ENCODE results near the gene CCZ1B. TPM values are rescaled to one million over a fixed set of nuclear protein-coding genes. Genes with fewer than 3 reads are reported as not detected.
A peak's percentile ranks its signal among the peaks of the same experiment; 100 is the strongest.
"Not testable (repeated sequence)": the region's sequence is repeated elsewhere in the genome, so short reads cannot be mapped to it uniquely, and the experiment has no call there.

Gene CCZ1B
- polyA plus RNA-seq, 3 donors = 20.4 to 37.7 (median 21.9) TPM

- not testable (repeated sequence) for H3K36me3 Mint-ChIP-seq; H3K9ac ChIP-seq (ENCODE audit: insufficient read depth, low read length, poor library complexity, severe bottlenecking); H3K9me3 Mint-ChIP-seq; H3K79me2 ChIP-seq (ENCODE audit: insufficient read depth, low read length); H4K20me1 ChIP-seq (ENCODE audit: insufficient read depth, low read length); H2AFZ ChIP-seq (ENCODE audit: insufficient read depth, low read depth, low read length, poor library complexity, severe bottlenecking); H3K4me3 Mint-ChIP-seq; H3K4me2 ChIP-seq (replicated peaks; ENCODE audit: extremely low read depth, low read length, poor library complexity, severe bottlenecking); H3K4me3 ChIP-seq (replicated peaks in 1 of 3; ENCODE audit: low read depth in 2 of 3, low read length in 3 of 3); H3K27ac Mint-ChIP-seq; H3K27ac ChIP-seq (ENCODE audit: low read depth in 1 of 2, low read length in 2 of 2); H3K4me1 Mint-ChIP-seq; H3K9me3 ChIP-seq (replicated peaks in 1 of 2; ENCODE audit: control insufficient read depth in 1 of 2, insufficient read depth in 1 of 2, low read length in 2 of 2); H3K4me1 ChIP-seq (ENCODE audit: control insufficient read depth in 1 of 2, insufficient read depth in 2 of 2, low read length in 2 of 2); H3K36me3 ChIP-seq (replicated peaks in 1 of 2; ENCODE audit: control insufficient read depth in 1 of 2, insufficient read depth in 2 of 2, low read length in 2 of 2)
- peak; percentile 22 to 47 (median 32) for DNase-seq
- intact Hi-C loops (cut with micrococcal nuclease) = loop anchor here in 1 of 2 donors (5.0 kb wide), 1 partner anchor 536 kb away; no protein-coding TSS in a partner anchor
- peaks cover 14 to 41% (median 24%) of the 10 kb centered on the region in 3 donors for H3K27me3 Mint-ChIP-seq (ENCODE audit: low read depth in 3 of 3)
- H3K27me3 ChIP-seq (ENCODE audit: control insufficient read depth in 2 of 2, insufficient read depth in 2 of 2, low read length in 2 of 2) = peaks cover 5 to 20% of the 10 kb centered on the region in 2 donors
- WGBS (ENCODE audit: insufficient coverage) = 7% methylated on average over 11 of the region's 14 CpGs
- peak; percentile 75 for TF ChIP-seq CTCF (IDR thresholded peaks at IDR 0.05)
Observed at GRCh38 chr7:6857721-6858314, 31.7 kb upstream of the CCZ1B start.

- not testable (repeated sequence) for H2AFZ ChIP-seq (ENCODE audit: insufficient read depth, low read depth, low read length, poor library complexity, severe bottlenecking); H3K9ac ChIP-seq (ENCODE audit: insufficient read depth, low read length, poor library complexity, severe bottlenecking); H3K9me3 ChIP-seq (replicated peaks in 1 of 2; ENCODE audit: control insufficient read depth in 1 of 2, insufficient read depth in 1 of 2, low read length in 2 of 2); H3K27ac ChIP-seq (ENCODE audit: low read depth in 1 of 2, low read length in 2 of 2); DNase-seq; H3K79me2 ChIP-seq (ENCODE audit: insufficient read depth, low read length); H3K9me3 Mint-ChIP-seq; H3K4me1 Mint-ChIP-seq; H3K27ac Mint-ChIP-seq; H3K36me3 Mint-ChIP-seq; H3K4me1 ChIP-seq (ENCODE audit: control insufficient read depth in 1 of 2, insufficient read depth in 2 of 2, low read length in 2 of 2); H4K20me1 ChIP-seq (ENCODE audit: insufficient read depth, low read length); H3K36me3 ChIP-seq (replicated peaks in 1 of 2; ENCODE audit: control insufficient read depth in 1 of 2, insufficient read depth in 2 of 2, low read length in 2 of 2); H3K4me2 ChIP-seq (replicated peaks; ENCODE audit: extremely low read depth, low read length, poor library complexity, severe bottlenecking)
- H3K27me3 ChIP-seq (ENCODE audit: control insufficient read depth in 2 of 2, insufficient read depth in 2 of 2, low read length in 2 of 2) = peaks cover 5 to 20% of the 10 kb centered on the region in 2 donors
- peak overlapping the region in 1 of 3 experiments; percentile 42 for H3K4me3 ChIP-seq (replicated peaks in 1 of 3; ENCODE audit: low read depth in 2 of 3, low read length in 3 of 3)
- 4% methylated on average over 16 of the region's 47 CpGs for WGBS (ENCODE audit: insufficient coverage)
- intact Hi-C loops (cut with micrococcal nuclease) = loop anchor here in 1 of 2 donors (5.0 kb wide), 1 partner anchor 533 kb away; no protein-coding TSS in a partner anchor
- Mint-ChIP-seq H3K4me3 (peak overlapping the region; percentile 74 to 89), H3K27me3 (ENCODE audit: low read depth in 3 of 3) (peaks cover 14 to 40% (median 24%) of the 10 kb centered on the region in 3 donors)
Observed at GRCh38 chr7:6855563-6856131, 29.6 kb upstream of the CCZ1B start.

- DNase-seq; H3K4me1 ChIP-seq (ENCODE audit: control insufficient read depth in 1 of 2, insufficient read depth in 2 of 2, low read length in 2 of 2); H3K9ac ChIP-seq (ENCODE audit: insufficient read depth, low read length, poor library complexity, severe bottlenecking); H3K9me3 ChIP-seq (replicated peaks in 1 of 2; ENCODE audit: control insufficient read depth in 1 of 2, insufficient read depth in 1 of 2, low read length in 2 of 2); H3K9me3 Mint-ChIP-seq; H3K4me1 Mint-ChIP-seq; H3K36me3 ChIP-seq (replicated peaks in 1 of 2; ENCODE audit: control insufficient read depth in 1 of 2, insufficient read depth in 2 of 2, low read length in 2 of 2); H3K79me2 ChIP-seq (ENCODE audit: insufficient read depth, low read length); H4K20me1 ChIP-seq (ENCODE audit: insufficient read depth, low read length); H3K27ac Mint-ChIP-seq; H3K27ac ChIP-seq (ENCODE audit: low read depth in 1 of 2, low read length in 2 of 2); H3K36me3 Mint-ChIP-seq: not testable (repeated sequence)
- H3K4me3 Mint-ChIP-seq = peak overlapping the region; percentile 66 to 86
- Histone ChIP-seq H3K27me3 (ENCODE audit: control insufficient read depth in 2 of 2, insufficient read depth in 2 of 2, low read length in 2 of 2) (peaks cover 5 to 20% of the 10 kb centered on the region in 2 donors), H2AFZ (ENCODE audit: insufficient read depth, low read depth, low read length, poor library complexity, severe bottlenecking) (peak overlapping the region; percentile 59), H3K4me2 (replicated peaks; ENCODE audit: extremely low read depth, low read length, poor library complexity, severe bottlenecking) (peak overlapping the region; percentile 22), H3K4me3 (replicated peaks in 1 of 3; ENCODE audit: low read depth in 2 of 3, low read length in 3 of 3) (peak overlapping the region in 2 of 3 experiments; percentile 4 to 42)
- under 1% methylated on average over 44 of the region's 71 CpGs for WGBS (ENCODE audit: insufficient coverage)
- intact Hi-C loops (cut with micrococcal nuclease) = loop anchor here in 1 of 2 donors (5.0 kb wide), 1 partner anchor 533 kb away; no protein-coding TSS in a partner anchor
- peaks cover 14 to 40% (median 24%) of the 10 kb centered on the region in 3 donors for H3K27me3 Mint-ChIP-seq (ENCODE audit: low read depth in 3 of 3)
Observed at GRCh38 chr7:6854747-6855562, 28.9 kb upstream of the CCZ1B start.
